ENCODE measurements around the gene RAD54L2. TPM values are rescaled to one million over a fixed set of nuclear protein-coding genes. Genes with fewer than 3 reads are reported as not detected.

The RAD54L2 gene
- total RNA-seq, 4 donors from 2014 or later, result 15.0 to 36.5 (median 20.4) TPM

- TF ChIP-seq POLR2AphosphoS5 (IDR thresholded peaks at IDR 0.05), result no peak
- no peak for TF ChIP-seq EP300 (IDR thresholded peaks at IDR 0.05)
- no peak for TF ChIP-seq POLR2A (IDR thresholded peaks at IDR 0.05)
- TF ChIP-seq, protein P1, sequence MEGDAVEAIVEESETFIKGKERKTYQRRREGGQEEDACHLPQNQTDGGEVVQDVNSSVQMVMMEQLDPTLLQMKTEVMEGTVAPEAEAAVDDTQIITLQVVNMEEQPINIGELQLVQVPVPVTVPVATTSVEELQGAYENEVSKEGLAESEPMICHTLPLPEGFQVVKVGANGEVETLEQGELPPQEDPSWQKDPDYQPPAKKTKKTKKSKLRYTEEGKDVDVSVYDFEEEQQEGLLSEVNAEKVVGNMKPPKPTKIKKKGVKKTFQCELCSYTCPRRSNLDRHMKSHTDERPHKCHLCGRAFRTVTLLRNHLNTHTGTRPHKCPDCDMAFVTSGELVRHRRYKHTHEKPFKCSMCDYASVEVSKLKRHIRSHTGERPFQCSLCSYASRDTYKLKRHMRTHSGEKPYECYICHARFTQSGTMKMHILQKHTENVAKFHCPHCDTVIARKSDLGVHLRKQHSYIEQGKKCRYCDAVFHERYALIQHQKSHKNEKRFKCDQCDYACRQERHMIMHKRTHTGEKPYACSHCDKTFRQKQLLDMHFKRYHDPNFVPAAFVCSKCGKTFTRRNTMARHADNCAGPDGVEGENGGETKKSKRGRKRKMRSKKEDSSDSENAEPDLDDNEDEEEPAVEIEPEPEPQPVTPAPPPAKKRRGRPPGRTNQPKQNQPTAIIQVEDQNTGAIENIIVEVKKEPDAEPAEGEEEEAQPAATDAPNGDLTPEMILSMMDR (IDR thresholded peaks at IDR 0.05), result no peak
- Histone ChIP-seq H3K4me1 (no peaks in the 10 kb centered on the region), H3K4me3 (no peak overlapping the region), H3K27me3 (no peaks in the 10 kb centered on the region), H3K9me3 (no peaks in the 10 kb centered on the region), H3K27ac (no peak overlapping the region), H3K36me3 (peaks cover 16% of the 10 kb centered on the region)
- 95% methylated on average over 6 of the region's 6 CpGs for WGBS
- DNase-seq (ENCODE audit: low spot score in 2 of 2), result no peak
These were observed 8.8 kb downstream of the RAD54L2 start for GRCh38 chr3:51547274-51547673.

- no peak for DNase-seq (ENCODE audit: low spot score in 2 of 2)
- no peaks in the 10 kb centered on the region for H3K9me3 ChIP-seq
- H3K36me3 ChIP-seq, result peaks cover 18% of the 10 kb centered on the region
- no peaks in the 10 kb centered on the region for H3K27me3 ChIP-seq
- H3K27ac ChIP-seq, result no peak overlapping the region
- TF ChIP-seq POLR2AphosphoS5 (IDR thresholded peaks at IDR 0.05), result no peak
- no peak for TF ChIP-seq EP300 (IDR thresholded peaks at IDR 0.05)
- TF ChIP-seq, protein P1 (IDR thresholded peaks at IDR 0.05), result no peak
- no peak for TF ChIP-seq POLR2A (IDR thresholded peaks at IDR 0.05)
- no peaks in the 10 kb centered on the region for H3K4me1 ChIP-seq
- no peak overlapping the region for H3K4me3 ChIP-seq
- WGBS, result 89% methylated on average over 10 of the region's 10 CpGs
These were observed 10.8 kb downstream of the RAD54L2 start for GRCh38 chr3:51549311-51549710.

DNA sequence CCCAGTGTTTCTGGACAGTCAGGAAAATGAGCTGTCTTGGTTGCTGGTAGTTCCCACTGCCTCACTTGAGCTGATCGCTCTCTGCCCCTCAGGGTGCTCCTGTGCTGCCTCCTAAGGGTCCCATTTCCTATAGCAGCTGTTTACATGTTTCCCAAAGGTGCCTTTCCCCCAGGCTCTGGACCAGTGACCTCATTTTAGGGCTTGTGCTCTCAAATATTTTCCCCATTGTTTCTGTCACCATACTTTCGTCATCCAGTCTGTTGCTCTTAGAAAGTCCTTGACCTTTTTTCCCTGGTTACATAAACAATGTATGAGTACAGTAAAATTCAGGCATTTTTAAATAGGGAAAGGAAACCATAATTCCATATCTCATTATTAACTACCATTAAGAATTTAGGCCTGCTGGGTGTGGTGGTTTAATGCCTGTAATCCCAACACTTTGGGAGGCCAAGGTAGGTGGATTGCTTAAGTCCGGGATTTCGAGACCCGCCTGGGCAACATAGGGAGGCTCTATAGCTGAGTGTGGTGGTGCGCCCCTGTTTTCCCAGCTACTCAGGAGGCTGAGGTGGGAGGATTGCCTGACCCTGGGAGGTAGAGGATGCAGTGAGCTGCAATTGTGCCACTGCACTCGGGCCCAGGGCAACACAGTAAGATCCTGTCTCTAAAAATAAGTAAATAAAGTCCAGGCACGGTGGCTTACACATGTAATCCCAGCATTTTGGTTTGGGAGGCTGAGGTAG is 11.7 kb downstream of the RAD54L2 start:
- no peaks in the 10 kb centered on the region for H3K9me3 ChIP-seq
- H3K27ac ChIP-seq, result no peak overlapping the region
- DNase-seq (ENCODE audit: low spot score in 2 of 2), result no peak
- TF ChIP-seq, protein P1 (IDR thresholded peaks at IDR 0.05), result no peak
- TF ChIP-seq POLR2A (IDR thresholded peaks at IDR 0.05), result no peak
- TF ChIP-seq POLR2AphosphoS5 (IDR thresholded peaks at IDR 0.05), result no peak
- TF ChIP-seq EP300 (IDR thresholded peaks at IDR 0.05), result no peak
- WGBS, result 96% methylated on average over 8 of the region's 8 CpGs
- no peaks in the 10 kb centered on the region for H3K4me1 ChIP-seq
- no peak overlapping the region for H3K4me3 ChIP-seq
- H3K36me3 ChIP-seq, result peaks cover 16% of the 10 kb centered on the region
- H3K27me3 ChIP-seq, result no peaks in the 10 kb centered on the region

DNA sequence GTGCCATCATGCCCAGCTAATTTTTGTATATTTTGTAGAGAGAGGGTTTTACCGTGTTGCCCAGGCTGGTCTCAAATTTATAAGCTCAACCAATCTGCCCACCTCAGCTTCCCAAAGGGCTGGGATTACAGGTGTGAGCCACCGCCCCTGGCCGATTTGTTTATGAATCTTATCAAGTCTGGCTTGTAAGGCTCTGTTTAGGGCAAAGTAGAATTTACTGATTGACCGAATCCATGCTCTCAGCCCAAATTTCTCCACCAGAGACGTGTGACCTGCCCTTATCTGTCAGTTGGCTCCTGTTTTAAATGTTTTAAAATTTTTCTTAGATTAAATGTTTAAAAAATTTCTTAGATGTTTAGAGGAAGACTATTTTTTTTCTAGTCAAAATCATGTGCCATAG is 19.5 kb downstream of the RAD54L2 start:
- Histone ChIP-seq H3K36me3 (peaks cover 15% of the 10 kb centered on the region), H3K9me3 (no peaks in the 10 kb centered on the region), H3K4me1 (peaks cover 3% of the 10 kb centered on the region), H3K27ac (no peak overlapping the region), H3K27me3 (no peaks in the 10 kb centered on the region), H3K4me3 (no peak overlapping the region)
- TF ChIP-seq, protein P1 (IDR thresholded peaks at IDR 0.05), result no peak
- TF ChIP-seq EP300 (IDR thresholded peaks at IDR 0.05) (no peak), POLR2A (IDR thresholded peaks at IDR 0.05) (no peak), POLR2AphosphoS5 (IDR thresholded peaks at IDR 0.05) (no peak)
- DNase-seq (ENCODE audit: low spot score in 2 of 2), result no peak
- 90% methylated on average over 5 of the region's 5 CpGs for WGBS

DNA sequence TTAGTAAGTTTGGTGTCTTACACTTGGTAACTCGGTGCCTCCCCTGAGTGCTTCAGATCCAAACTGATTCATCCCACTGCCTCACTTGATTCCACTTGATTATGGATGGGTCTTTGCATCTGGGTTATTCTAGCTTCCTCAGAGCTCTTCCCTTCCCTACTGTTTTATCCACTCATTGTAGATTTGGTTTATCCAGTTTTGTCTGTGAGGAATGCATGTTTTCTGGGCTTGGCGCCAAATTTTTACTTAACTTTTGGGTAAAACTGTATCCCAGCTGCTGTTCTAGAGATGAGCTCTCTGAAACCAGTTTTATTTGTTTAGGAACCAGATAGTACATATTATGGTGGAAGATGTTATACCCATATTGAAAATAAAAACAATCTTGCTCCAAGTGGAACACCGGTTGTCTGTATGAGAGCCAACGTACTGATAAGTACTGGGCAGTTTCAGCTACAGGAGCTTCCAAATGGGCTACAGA is 20.9 kb downstream of the RAD54L2 start:
- Histone ChIP-seq H3K27ac (no peak overlapping the region), H3K36me3 (peaks cover 9% of the 10 kb centered on the region), H3K4me1 (peaks cover 3% of the 10 kb centered on the region), H3K4me3 (no peak overlapping the region), H3K27me3 (no peaks in the 10 kb centered on the region), H3K9me3 (no peaks in the 10 kb centered on the region)
- DNase-seq (ENCODE audit: low spot score in 2 of 2), result no peak
- WGBS, result 50% methylated on average over 4 of the region's 4 CpGs
- no peak for TF ChIP-seq POLR2A (IDR thresholded peaks at IDR 0.05)
- TF ChIP-seq, protein P1 (IDR thresholded peaks at IDR 0.05), result no peak
- no peak for TF ChIP-seq EP300 (IDR thresholded peaks at IDR 0.05)
- TF ChIP-seq POLR2AphosphoS5 (IDR thresholded peaks at IDR 0.05), result no peak

All from suprapubic skin (tissue), 4 donors.